Hepatocyte (in vitro differentiated cells): Measurements from ENCODE around the gene DEDD.

Source experiments
- EZH2 ChIP-seq: fragments of 200-600 bp; sonication (generic); IDR thresholded peaks from 2 replicates; pipeline ENCODE4 v1.6.1; 2016; ENCODE audit warnings: antibody characterized with exemption, mild to moderate bottlenecking, borderline replicate concordance
- EZH2phosphoT487 ChIP-seq: fragments of 200-600 bp; sonication (generic); IDR thresholded peaks from one replicate; pipeline ENCODE4 v1.6.1; 2018; ENCODE audit warnings: antibody characterized with exemption, mild to moderate bottlenecking, low read depth, moderate library complexity; ENCODE audit not compliant: unreplicated experiment, severe bottlenecking
- TF ChIP-seq, protein P1 (sequence below): fragments of 200-600 bp; sonication (generic); IDR thresholded peaks from 2 replicates; pipeline ENCODE4 v1.5.1; 2016; ENCODE audit warnings: antibody characterized with exemption, mild to moderate bottlenecking; ENCODE audit not compliant: poor library complexity

GRCh38 chr1:161174911-161175310, 42.4 kb upstream of the DEDD start:
- TF ChIP-seq, protein P1, sequence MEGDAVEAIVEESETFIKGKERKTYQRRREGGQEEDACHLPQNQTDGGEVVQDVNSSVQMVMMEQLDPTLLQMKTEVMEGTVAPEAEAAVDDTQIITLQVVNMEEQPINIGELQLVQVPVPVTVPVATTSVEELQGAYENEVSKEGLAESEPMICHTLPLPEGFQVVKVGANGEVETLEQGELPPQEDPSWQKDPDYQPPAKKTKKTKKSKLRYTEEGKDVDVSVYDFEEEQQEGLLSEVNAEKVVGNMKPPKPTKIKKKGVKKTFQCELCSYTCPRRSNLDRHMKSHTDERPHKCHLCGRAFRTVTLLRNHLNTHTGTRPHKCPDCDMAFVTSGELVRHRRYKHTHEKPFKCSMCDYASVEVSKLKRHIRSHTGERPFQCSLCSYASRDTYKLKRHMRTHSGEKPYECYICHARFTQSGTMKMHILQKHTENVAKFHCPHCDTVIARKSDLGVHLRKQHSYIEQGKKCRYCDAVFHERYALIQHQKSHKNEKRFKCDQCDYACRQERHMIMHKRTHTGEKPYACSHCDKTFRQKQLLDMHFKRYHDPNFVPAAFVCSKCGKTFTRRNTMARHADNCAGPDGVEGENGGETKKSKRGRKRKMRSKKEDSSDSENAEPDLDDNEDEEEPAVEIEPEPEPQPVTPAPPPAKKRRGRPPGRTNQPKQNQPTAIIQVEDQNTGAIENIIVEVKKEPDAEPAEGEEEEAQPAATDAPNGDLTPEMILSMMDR, result no peak
- no peak for TF ChIP-seq EZH2
- TF ChIP-seq EZH2phosphoT487, result no peak
